WTC11 (cell line): ENCODE measurements around the gene GSTT2.
"Not testable (repeated sequence)": the region's sequence is repeated elsewhere in the genome, so short reads cannot be mapped to it uniquely, and the experiment has no call there.

Source experiments
- ESRRA ChIP-seq: sonication (generic); formaldehyde crosslinking; IDR thresholded peaks from 2 replicates; pipeline ENCODE4 v1.8.1; 2022; ENCODE audit warnings: mild to moderate bottlenecking, missing genetic modification reagents, borderline replicate concordance
- FOXJ3 ChIP-seq: sonication (generic); formaldehyde crosslinking; IDR thresholded peaks from 2 replicates; pipeline ENCODE4 v1.9.0; 2021; ENCODE audit warnings: missing genetic modification reagents, mild to moderate bottlenecking, borderline replicate concordance
- GABPB1 ChIP-seq: sonication (generic); formaldehyde crosslinking; IDR thresholded peaks from 2 replicates; pipeline ENCODE4 v1.8.1; 2023; ENCODE audit warnings: mild to moderate bottlenecking, missing genetic modification reagents
- JAZF1 ChIP-seq: fragments of 250-450 bp; sonication (Bioruptor Pico); IDR thresholded peaks from 2 replicates; pipeline ENCODE4 v1.9.0; 2021; ENCODE audit warnings: moderate library complexity, mild to moderate bottlenecking, inconsistent platforms
- NFATC4 ChIP-seq: fragments of 250-450 bp; sonication (Bioruptor Pico); IDR thresholded peaks from 2 replicates; pipeline ENCODE4 v1.9.0; 2021; ENCODE audit warnings: mild to moderate bottlenecking
- TCF7 ChIP-seq: sonication (generic); formaldehyde crosslinking; IDR thresholded peaks from 2 replicates; pipeline ENCODE4 v1.8.0; 2022; ENCODE audit warnings: mild to moderate bottlenecking, low read depth, missing genetic modification reagents, moderate library complexity
- TF ChIP-seq, protein P1 (sequence below): fragments of 200-600 bp; IDR thresholded peaks from 2 replicates; pipeline ENCODE4 v1.8.0; 2022; ENCODE audit warnings: antibody characterized with exemption
- TF ChIP-seq, protein P2 (sequence below): sonication (generic); formaldehyde crosslinking; IDR thresholded peaks from 2 replicates; pipeline ENCODE4 v1.8.1; 2022; ENCODE audit warnings: low read depth, missing genetic modification reagents, borderline replicate concordance
- TF ChIP-seq, protein P3 (sequence below): sonication (generic); formaldehyde crosslinking; IDR thresholded peaks from 2 replicates; pipeline ENCODE4 v1.8.0; 2023; ENCODE audit warnings: missing genetic modification reagents
- TF ChIP-seq, protein P4 (sequence below): sonication (generic); formaldehyde crosslinking; IDR thresholded peaks from 2 replicates; pipeline ENCODE4 v1.8.0; 2022; ENCODE audit warnings: mild to moderate bottlenecking, missing genetic modification reagents
- TF ChIP-seq, protein P5 (sequence below): sonication (generic); formaldehyde crosslinking; IDR thresholded peaks from 2 replicates; pipeline ENCODE4 v1.8.1; 2023; ENCODE audit warnings: mild to moderate bottlenecking, missing genetic modification reagents
- TF ChIP-seq, protein P6 (sequence below): sonication (generic); formaldehyde crosslinking; IDR thresholded peaks from 2 replicates; pipeline ENCODE4 v1.8.1; 2022; ENCODE audit warnings: mild to moderate bottlenecking, missing genetic modification reagents, moderate library complexity, borderline replicate concordance

DNA sequence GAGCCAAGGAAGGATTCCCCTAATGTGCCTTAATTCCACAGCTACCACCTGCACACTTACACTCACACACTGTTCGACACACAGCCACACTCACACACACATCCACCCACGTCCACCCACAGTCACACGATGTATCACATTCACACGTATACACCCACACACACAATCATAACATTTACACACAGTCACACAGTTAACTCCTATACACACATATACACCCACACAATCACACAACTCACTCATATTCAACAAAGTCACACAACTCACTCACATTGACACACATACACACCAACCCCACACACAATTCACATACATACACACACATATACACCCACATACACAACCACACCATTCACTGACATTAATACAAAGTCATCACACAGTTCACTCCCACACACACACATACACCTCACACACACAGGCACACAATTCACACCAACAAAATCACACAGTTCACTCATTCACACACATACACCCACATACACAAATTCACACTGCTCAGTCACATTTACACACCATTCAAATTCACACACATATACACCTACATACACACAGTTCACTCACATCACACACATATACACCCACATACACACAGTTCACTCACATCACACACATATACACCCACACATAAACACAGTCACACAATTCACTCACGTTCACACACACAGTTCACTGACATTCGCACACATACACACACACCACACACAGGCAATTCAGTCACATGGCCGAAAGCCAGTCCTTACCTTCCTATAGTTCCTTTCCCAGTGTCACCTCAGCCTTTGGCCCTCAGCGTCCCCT lies 25.5 kb upstream of the GSTT2 start:
- TF ChIP-seq, protein P1, sequence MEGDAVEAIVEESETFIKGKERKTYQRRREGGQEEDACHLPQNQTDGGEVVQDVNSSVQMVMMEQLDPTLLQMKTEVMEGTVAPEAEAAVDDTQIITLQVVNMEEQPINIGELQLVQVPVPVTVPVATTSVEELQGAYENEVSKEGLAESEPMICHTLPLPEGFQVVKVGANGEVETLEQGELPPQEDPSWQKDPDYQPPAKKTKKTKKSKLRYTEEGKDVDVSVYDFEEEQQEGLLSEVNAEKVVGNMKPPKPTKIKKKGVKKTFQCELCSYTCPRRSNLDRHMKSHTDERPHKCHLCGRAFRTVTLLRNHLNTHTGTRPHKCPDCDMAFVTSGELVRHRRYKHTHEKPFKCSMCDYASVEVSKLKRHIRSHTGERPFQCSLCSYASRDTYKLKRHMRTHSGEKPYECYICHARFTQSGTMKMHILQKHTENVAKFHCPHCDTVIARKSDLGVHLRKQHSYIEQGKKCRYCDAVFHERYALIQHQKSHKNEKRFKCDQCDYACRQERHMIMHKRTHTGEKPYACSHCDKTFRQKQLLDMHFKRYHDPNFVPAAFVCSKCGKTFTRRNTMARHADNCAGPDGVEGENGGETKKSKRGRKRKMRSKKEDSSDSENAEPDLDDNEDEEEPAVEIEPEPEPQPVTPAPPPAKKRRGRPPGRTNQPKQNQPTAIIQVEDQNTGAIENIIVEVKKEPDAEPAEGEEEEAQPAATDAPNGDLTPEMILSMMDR = not testable (repeated sequence)
- not testable (repeated sequence) for TF ChIP-seq TCF7; ESRRA (CRISPR knock-in tag); FOXJ3 (CRISPR knock-in tag); GABPB1 (CRISPR knock-in tag); NFATC4 (CRISPR knock-in tag); JAZF1
- TF ChIP-seq, protein P2, sequence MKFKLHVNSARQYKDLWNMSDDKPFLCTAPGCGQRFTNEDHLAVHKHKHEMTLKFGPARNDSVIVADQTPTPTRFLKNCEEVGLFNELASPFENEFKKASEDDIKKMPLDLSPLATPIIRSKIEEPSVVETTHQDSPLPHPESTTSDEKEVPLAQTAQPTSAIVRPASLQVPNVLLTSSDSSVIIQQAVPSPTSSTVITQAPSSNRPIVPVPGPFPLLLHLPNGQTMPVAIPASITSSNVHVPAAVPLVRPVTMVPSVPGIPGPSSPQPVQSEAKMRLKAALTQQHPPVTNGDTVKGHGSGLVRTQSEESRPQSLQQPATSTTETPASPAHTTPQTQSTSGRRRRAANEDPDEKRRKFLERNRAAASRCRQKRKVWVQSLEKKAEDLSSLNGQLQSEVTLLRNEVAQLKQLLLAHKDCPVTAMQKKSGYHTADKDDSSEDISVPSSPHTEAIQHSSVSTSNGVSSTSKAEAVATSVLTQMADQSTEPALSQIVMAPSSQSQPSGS = not testable (repeated sequence)
- TF ChIP-seq, protein P3, sequence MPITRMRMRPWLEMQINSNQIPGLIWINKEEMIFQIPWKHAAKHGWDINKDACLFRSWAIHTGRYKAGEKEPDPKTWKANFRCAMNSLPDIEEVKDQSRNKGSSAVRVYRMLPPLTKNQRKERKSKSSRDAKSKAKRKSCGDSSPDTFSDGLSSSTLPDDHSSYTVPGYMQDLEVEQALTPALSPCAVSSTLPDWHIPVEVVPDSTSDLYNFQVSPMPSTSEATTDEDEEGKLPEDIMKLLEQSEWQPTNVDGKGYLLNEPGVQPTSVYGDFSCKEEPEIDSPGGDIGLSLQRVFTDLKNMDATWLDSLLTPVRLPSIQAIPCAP (CRISPR knock-in tag) = not testable (repeated sequence)
- TF ChIP-seq, protein P4, sequence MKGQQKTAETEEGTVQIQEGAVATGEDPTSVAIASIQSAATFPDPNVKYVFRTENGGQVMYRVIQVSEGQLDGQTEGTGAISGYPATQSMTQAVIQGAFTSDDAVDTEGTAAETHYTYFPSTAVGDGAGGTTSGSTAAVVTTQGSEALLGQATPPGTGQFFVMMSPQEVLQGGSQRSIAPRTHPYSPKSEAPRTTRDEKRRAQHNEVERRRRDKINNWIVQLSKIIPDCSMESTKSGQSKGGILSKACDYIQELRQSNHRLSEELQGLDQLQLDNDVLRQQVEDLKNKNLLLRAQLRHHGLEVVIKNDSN (CRISPR knock-in tag) = not testable (repeated sequence)
- TF ChIP-seq, protein P5, sequence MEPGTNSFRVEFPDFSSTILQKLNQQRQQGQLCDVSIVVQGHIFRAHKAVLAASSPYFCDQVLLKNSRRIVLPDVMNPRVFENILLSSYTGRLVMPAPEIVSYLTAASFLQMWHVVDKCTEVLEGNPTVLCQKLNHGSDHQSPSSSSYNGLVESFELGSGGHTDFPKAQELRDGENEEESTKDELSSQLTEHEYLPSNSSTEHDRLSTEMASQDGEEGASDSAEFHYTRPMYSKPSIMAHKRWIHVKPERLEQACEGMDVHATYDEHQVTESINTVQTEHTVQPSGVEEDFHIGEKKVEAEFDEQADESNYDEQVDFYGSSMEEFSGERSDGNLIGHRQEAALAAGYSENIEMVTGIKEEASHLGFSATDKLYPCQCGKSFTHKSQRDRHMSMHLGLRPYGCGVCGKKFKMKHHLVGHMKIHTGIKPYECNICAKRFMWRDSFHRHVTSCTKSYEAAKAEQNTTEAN (CRISPR knock-in tag) = not testable (repeated sequence)
- TF ChIP-seq, protein P6, sequence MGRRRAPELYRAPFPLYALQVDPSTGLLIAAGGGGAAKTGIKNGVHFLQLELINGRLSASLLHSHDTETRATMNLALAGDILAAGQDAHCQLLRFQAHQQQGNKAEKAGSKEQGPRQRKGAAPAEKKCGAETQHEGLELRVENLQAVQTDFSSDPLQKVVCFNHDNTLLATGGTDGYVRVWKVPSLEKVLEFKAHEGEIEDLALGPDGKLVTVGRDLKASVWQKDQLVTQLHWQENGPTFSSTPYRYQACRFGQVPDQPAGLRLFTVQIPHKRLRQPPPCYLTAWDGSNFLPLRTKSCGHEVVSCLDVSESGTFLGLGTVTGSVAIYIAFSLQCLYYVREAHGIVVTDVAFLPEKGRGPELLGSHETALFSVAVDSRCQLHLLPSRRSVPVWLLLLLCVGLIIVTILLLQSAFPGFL (CRISPR knock-in tag) = not testable (repeated sequence)
